Stimulated activated CD4-positive, alpha-beta T cell treated with anti-CD3 and anti-CD28 coated beads, TNF-alpha, amount 100 ng/mL, for 24 hours (primary cell): ENCODE results near the gene SLC25A6.
"Not testable (repeated sequence)": the region's sequence is repeated elsewhere in the genome, so short reads cannot be mapped to it uniquely, and the experiment has no call there.

Experiments used
- DNase-seq, 3 experiments: peaks; one replicate each; pipeline ENCODE4 v3.0.0-alpha.2; 2020; ENCODE audit warnings: low read depth in 3 of 3

SLC25A6 gene

DNA sequence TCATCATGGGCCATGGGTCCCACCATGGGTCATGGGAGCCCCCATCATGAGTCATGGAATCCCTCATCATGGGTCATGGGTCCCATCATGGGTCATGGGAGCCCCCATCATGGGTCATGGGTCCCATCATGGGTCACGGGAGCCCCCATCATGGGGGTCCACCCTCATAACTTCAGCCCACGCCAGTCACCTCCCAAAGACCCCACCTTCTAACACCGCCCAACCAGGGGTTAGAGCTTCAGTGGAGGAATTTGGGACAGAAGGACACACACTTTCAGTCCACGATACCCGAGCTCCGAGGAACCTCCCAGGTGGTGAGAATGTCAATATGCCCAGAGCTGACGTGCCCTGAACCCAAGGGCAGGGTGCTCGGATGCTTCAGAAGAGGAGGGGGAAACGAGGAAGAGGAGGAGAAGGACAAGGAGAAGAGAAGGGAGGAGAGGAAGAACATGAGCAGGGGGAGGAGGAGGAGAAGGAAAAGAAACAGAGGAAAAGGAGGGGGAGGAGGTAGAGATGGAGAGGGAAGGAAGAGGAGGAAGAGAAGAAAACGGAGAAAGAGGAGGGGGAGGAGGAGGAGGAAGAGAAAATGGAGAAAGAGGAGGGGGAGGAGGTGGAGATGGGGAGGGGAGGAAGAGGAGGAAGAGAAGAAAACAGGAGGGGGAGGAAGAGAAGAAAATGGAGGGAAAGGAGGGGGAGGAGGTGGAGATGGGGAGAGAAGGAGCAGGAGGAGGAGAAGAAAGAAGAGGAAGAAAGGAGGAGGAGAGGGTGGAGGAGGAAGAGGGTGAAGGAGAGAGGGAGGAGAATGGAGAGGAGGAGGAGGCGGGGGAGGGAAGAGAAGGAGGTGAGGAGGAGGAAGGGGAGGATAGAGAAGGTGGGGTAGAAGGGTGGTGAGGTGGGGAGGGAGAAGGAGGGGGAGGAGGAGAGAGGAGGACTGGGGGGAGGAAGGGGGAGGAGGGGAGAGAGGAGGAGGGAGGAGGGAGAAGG, 37.6 kb downstream of the SLC25A6 start:
- DNase-seq = no peak

DNA sequence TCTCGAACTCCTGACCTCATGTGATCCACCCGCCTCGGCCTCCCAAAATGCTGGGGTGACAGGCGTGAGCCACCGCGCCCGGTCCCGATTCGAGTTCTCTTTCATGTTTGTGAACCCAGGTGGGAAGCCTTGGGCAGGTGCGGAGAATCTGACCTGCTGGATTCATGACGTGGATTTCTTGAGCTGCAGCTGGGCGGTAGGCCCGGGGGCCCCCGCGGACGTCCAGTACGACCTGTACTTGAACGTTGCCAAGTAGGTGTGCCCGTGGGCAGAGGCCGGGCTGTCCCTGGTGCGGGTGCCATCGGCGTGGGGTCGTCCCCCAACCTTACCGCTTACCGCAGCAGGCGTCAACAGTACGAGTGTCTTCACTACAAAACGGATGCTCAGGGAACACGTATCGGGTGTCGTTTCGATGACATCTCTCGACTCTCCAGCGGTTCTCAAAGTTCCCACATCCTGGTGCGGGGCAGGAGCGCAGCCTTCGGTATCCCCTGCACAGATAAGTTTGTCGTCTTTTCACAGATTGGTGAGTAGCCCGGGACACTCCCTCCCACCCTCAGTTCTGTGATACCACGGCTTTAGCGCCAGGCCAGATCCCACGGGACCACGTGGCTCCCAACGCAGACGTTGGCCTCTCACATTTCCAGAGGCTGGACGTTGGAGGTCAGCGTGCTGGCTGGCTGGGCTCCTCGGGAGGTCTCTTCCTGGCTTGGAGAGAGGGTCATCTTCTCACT, 39.8 kb downstream of the SLC25A6 start:
- DNase-seq = no peak

DNA sequence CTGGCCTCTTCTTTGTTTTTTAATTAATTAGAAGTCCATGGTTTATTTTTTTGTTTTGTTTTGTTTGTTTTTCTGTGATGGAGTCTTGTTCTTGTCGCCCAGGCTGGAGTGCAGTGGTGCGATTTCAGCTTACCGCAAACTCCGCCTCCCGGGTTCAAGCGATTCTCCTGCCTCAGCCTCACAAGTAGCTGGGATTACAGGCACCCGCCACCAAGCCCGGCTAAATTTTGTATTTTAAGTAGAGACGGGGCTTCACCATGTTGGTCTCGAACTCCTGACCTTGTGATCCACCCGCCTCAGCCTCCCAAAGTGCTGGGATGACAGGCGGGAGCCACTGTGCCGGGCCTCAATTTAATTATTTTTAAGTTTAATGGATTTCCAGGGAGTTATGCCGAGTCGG, 42.3 kb downstream of the SLC25A6 start:
- DNase-seq = not testable (repeated sequence)

DNA sequence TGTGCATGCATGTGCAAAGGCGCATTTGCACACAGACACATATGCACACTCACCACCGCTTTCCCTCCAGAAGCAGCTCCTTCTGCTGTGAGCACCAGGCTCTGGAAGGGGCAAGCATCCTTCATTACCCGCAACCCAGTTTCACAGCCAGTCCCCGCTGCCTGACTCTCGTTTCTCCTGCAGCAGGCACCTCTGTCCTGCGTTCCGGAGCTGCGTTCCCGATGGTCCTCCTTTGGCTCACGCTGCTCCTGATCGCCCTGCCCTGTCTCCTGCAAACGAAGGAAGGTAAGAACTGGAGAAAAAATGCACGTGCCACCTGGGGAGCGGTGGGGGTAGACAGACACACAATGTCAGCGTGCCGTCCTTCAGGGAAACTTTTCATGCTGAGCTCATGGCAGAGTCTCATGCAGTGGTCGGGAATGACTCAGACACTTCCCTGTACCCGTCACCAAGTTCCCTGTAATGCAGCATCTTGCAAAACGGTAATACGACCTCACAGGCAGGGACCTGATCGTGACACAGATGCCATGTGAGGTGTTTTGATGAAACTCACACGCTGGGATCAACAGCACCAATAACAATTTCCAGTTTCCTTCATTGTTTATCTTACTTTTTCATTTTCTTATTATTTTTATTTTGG, 50.2 kb downstream of the SLC25A6 start:
- DNase-seq = no peak

DNA sequence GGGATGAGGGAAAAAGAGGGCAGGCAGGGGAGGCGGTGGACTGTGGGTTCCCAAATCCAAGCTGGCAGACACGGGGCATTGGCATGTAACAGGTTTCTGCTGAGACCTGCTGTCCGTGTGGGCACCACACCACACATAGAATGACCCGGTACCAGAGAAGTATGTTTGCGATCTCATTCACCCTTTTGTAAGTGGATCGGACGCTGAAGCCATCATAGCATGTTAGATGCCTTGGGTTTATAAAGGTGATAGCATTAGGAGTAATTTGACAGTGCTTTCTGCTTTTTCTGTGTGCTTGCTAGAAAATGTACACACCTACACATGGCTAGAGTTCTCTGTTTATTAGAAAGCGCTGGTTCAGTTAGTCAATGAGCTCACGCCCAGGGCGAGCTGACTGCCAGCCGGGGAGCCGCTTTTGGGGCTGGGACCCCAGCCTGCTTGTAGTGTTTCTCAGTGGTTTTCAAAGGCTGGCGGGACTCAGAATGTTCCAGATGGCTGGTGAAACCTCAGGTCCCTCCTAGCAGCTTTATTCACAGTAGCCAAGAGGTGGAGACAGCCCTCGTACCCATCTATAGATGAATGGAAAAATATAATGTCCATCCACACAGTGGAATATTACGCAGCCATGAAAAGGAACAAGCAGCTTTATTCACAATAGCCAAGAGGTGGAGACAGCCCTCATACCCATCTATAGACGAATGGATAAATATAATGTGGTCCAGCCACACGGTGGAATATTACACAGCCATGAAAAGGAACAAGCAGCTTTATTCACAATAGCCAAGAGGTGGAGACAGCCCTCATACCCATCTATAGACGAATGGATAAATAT, 54.7 kb downstream of the SLC25A6 start:
- DNase-seq = no peak

DNA sequence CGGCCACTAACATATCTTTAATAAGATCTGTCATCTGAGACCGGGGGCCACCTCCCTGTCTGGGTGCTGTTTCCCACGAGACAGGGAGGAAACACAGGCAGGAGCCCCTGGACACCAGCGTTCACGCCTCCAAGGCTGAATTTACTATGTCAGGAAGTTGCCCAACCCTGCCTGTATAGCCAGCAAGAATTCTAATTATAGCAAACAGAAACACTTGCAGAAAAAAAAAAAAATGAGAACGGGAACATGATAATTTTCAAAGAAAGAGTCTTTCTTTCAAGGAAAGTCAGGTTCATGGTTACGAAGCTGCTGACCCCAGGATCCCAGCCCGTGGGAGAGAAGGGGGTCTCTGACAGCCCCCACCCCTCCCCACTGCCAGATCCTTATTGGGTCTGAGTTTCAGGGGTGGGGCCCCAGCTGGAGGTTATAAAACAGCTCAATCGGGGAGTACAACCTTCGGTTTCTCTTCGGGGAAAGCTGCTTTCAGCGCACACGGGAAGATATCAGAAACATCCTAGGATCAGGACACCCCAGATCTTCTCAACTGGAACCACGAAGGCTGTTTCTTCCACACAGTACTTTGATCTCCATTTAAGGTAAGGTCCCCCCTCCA, 55.5 kb downstream of the SLC25A6 start, which contains the start of gene IL3RA:
Gene IL3RA (plus strand): TSS at position 455 of the 613 bp plus-strand sequence. CDS start 4,981 bp downstream, outside the sequence.
- no peak for DNase-seq
